Glutamatergic neuron (in vitro differentiated cells): ENCODE measurements around the gene GJA1. TPM values are rescaled to one million over a fixed set of nuclear protein-coding genes. Genes with fewer than 3 reads are reported as not detected.
A peak's percentile ranks its signal among the peaks of the same experiment; 100 is the strongest.

Experiments
- DNase-seq: peaks from one replicate; pipeline ENCODE4 v3.0.0; 2022
- H3K27ac Mint-ChIP-seq: one replicate; pipeline ENCODE4 v1.8.0; 2020; ENCODE audit warnings: mild to moderate bottlenecking, mixed read lengths, inconsistent platforms; ENCODE audit not compliant: unreplicated experiment
- H3K27me3 Mint-ChIP-seq: one replicate; pipeline ENCODE4 v1.8.0; 2020; ENCODE audit warnings: mild to moderate bottlenecking, moderate library complexity, mixed read lengths, inconsistent platforms; ENCODE audit not compliant: unreplicated experiment
- H3K36me3 Mint-ChIP-seq: one replicate; pipeline ENCODE4 v1.8.0; 2020; ENCODE audit warnings: mild to moderate bottlenecking, mixed read lengths, inconsistent platforms; ENCODE audit not compliant: unreplicated experiment
- H3K4me1 Mint-ChIP-seq: one replicate; pipeline ENCODE4 v1.8.0; 2020; ENCODE audit warnings: mild to moderate bottlenecking, low read depth, mixed read lengths, inconsistent platforms; ENCODE audit not compliant: unreplicated experiment
- H3K4me3 Mint-ChIP-seq: one replicate; pipeline ENCODE4 v1.8.0; 2020; ENCODE audit warnings: mild to moderate bottlenecking, mixed read lengths, inconsistent platforms; ENCODE audit not compliant: unreplicated experiment
- H3K9me3 Mint-ChIP-seq: one replicate; pipeline ENCODE4 v1.8.0; 2020; ENCODE audit warnings: mild to moderate bottlenecking, moderate library complexity, mixed read lengths, inconsistent platforms; ENCODE audit not compliant: unreplicated experiment
- total RNA-seq: library from RNA; stranded (reverse); fragmentation: NEBNext Ultra II Directional; extraction: Animal tissue kit (Norgen Biotek cat#: 25700); gene quantifications from one replicate; pipeline ENCODE4 v1.2.1, GENCODE V29; 2021; ENCODE audit not compliant: unreplicated experiment
- TF ChIP-seq, protein P1 (sequence below): fragments of 200-600 bp; sonication (generic); IDR thresholded peaks from one replicate; pipeline ENCODE4 v1.5.0; 2021; ENCODE audit not compliant: partially characterized antibody, unreplicated experiment

The GJA1 gene
- total RNA-seq, 1 donor from 2014 or later: 19.4 TPM

DNA sequence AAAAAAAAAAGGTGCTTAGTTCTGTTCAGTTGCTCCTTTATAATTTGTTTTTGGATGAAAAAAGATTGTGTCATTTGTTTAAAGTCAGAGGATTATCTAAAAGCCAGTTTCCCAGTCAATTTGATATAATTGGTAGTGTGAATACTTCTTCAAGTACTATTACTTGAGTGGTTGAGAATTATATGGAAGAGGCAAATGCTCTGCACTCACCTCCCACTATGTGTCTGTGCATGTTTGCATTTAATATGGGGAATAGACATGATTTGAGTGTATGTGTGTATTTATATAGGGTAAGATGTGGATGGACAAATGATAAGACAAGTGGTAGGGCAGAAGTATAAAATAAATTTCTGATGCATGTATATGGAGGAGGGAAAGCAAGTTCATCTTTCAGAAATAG lies 15.8 kb downstream of the GJA1 start:
- Mint-ChIP-seq H3K9me3 (no peaks in the 10 kb centered on the region), H3K4me1 (no peaks in the 10 kb centered on the region), H3K36me3 (no peaks in the 10 kb centered on the region), H3K27me3 (no peaks in the 10 kb centered on the region), H3K27ac (no peak overlapping the region), H3K4me3 (no peak overlapping the region)
- DNase-seq: no peak
- TF ChIP-seq, protein P1, sequence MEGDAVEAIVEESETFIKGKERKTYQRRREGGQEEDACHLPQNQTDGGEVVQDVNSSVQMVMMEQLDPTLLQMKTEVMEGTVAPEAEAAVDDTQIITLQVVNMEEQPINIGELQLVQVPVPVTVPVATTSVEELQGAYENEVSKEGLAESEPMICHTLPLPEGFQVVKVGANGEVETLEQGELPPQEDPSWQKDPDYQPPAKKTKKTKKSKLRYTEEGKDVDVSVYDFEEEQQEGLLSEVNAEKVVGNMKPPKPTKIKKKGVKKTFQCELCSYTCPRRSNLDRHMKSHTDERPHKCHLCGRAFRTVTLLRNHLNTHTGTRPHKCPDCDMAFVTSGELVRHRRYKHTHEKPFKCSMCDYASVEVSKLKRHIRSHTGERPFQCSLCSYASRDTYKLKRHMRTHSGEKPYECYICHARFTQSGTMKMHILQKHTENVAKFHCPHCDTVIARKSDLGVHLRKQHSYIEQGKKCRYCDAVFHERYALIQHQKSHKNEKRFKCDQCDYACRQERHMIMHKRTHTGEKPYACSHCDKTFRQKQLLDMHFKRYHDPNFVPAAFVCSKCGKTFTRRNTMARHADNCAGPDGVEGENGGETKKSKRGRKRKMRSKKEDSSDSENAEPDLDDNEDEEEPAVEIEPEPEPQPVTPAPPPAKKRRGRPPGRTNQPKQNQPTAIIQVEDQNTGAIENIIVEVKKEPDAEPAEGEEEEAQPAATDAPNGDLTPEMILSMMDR: no peak

DNA sequence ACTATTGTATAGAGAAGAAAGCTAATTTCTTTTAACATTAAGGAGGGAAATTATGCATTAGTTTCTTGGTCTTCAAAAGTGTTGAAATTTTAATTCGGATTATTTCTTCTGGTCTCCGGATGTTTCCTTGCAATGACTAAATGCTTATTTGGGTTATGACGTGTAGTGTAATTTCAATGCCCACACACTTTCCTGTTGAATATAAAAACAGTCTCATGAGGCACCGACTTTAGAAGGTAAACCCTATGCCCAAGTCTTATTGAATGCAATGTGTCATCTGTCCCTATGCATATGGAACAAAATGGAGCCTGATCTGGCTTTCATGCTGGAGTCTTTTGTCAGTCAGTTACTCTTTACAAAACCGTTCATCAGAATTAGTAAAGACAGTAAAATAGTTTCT lies 17.7 kb downstream of the GJA1 start:
- TF ChIP-seq, protein P1: no peak
- Mint-ChIP-seq H3K27me3 (no peaks in the 10 kb centered on the region), H3K9me3 (no peaks in the 10 kb centered on the region), H3K4me1 (no peaks in the 10 kb centered on the region), H3K4me3 (no peak overlapping the region), H3K36me3 (no peaks in the 10 kb centered on the region), H3K27ac (no peak overlapping the region)
- DNase-seq: no peak

DNA sequence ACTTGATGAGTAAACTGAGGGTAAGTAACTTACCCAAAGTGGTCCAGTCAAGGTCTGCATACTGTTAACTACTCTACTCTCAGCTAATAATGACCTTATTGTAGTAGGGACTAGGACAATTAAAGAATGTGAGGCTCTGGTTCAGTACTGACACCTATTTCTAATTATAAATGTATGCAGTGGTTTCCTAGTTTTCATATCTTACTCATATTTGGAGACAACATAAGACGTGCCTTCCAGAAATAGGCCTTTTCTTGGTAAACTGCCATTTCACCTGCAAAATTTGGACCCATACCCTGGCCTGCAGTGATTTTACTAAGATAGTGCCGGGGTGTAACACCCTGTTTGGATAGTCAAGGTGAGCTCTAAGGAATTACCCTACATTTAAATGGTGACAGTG lies 24.7 kb downstream of the GJA1 start:
- H3K27me3 Mint-ChIP-seq: peaks cover 3% of the 10 kb centered on the region
- no peak overlapping the region for H3K4me3 Mint-ChIP-seq
- TF ChIP-seq, protein P1: no peak
- no peaks in the 10 kb centered on the region for H3K9me3 Mint-ChIP-seq
- H3K27ac Mint-ChIP-seq: no peak overlapping the region
- H3K4me1 Mint-ChIP-seq: peaks cover 2% of the 10 kb centered on the region
- H3K36me3 Mint-ChIP-seq: no peaks in the 10 kb centered on the region
- no peak for DNase-seq

DNA sequence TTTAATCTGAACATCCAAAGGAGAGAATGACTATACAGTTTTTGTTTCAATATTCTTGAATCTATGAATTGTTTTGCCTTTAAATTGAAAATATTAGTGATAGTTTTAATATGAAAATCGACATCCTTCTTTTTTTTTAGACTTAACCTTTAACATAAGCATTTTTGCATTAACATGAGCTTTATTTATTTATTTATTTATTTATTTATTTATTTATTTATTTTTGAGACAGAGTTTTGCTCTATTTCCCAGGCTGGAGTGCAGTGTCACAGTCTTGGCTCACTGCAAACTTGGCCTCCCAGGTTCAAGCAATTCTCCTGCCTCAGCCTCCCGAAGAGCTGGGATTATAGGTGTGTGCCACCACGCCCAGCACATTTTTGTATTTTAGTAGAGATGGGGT lies 27.6 kb downstream of the GJA1 start:
- Mint-ChIP-seq H3K9me3 (no peaks in the 10 kb centered on the region), H3K27ac (no peak overlapping the region), H3K4me3 (no peak overlapping the region), H3K4me1 (peaks cover 5% of the 10 kb centered on the region), H3K27me3 (peaks cover 4% of the 10 kb centered on the region), H3K36me3 (no peaks in the 10 kb centered on the region)
- TF ChIP-seq, protein P1: no peak
- DNase-seq: no peak

DNA sequence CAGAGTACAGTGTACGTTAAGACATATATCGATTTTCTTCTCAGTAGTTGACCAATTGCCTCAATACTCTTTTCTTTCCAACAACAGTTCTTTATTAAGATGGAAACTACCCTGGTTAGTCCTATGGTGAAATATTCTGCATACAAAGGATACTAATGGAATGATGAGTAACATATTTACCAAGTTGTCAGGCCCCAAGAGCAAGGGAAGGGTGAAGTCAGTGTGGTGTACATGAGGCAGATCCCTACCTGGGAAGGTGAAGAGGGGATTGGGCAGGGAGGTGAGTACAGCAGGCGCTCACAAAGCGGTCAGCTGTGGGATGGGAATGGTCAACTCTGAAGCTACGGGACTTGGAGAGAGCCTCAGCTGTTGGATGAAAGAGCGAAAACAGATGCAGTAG lies 29.7 kb downstream of the GJA1 start:
- no peaks in the 10 kb centered on the region for H3K36me3 Mint-ChIP-seq
- peak overlapping the region; percentile 65 for H3K27ac Mint-ChIP-seq
- no peak for DNase-seq
- H3K27me3 Mint-ChIP-seq: peaks cover 2% of the 10 kb centered on the region
- no peak overlapping the region for H3K4me3 Mint-ChIP-seq
- no peaks in the 10 kb centered on the region for H3K9me3 Mint-ChIP-seq
- peaks cover 5% of the 10 kb centered on the region for H3K4me1 Mint-ChIP-seq
- TF ChIP-seq, protein P1: no peak
